ENCODE data around the gene IDS.

DNA sequence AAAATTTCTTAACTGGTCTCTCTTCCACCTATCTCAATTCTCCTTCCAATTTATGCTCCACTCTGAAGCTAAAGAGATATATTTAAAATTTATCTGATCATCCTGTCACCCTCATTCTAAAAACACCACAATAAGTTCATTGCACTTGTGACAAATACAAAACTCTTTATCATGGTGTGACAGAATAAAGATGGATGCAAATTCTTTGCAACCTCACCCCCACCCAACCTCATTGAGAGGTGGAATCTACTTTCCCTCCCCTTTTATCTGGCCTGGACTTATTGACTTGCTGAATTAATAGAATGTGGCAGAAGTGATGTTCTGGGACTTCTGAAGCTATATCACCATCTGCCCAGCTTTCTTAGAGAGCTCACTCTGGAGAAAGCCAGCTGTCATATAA lies 46.5 kb downstream of the IDS start:
- TF ChIP-seq, protein P1, sequence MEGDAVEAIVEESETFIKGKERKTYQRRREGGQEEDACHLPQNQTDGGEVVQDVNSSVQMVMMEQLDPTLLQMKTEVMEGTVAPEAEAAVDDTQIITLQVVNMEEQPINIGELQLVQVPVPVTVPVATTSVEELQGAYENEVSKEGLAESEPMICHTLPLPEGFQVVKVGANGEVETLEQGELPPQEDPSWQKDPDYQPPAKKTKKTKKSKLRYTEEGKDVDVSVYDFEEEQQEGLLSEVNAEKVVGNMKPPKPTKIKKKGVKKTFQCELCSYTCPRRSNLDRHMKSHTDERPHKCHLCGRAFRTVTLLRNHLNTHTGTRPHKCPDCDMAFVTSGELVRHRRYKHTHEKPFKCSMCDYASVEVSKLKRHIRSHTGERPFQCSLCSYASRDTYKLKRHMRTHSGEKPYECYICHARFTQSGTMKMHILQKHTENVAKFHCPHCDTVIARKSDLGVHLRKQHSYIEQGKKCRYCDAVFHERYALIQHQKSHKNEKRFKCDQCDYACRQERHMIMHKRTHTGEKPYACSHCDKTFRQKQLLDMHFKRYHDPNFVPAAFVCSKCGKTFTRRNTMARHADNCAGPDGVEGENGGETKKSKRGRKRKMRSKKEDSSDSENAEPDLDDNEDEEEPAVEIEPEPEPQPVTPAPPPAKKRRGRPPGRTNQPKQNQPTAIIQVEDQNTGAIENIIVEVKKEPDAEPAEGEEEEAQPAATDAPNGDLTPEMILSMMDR (IDR thresholded peaks at IDR 0.05) = no peak
- TF ChIP-seq SIN3A (IDR thresholded peaks at IDR 0.05; ENCODE audit: borderline replicate concordance, insufficient read depth, low read depth, low read length) (no peak), TCF7L2 (IDR thresholded peaks at IDR 0.05; ENCODE audit: low read depth, low read length) (no peak)

All from Panc1 (cell line).